Measurements from ENCODE around the gene PCDHB9.
"Not testable (repeated sequence)": the region's sequence is repeated elsewhere in the genome, so short reads cannot be mapped to it uniquely, and the experiment has no call there.

- TF ChIP-seq CTCF, POLR2A (IDR thresholded peaks at IDR 0.05): not testable (repeated sequence)
Measured at GRCh38 chr5:141151632-141152031, 35.3 kb upstream of the PCDHB9 start.

All from Peyer's patch (tissue), 4 donors.